Bronchial epithelial cell (primary cell): ENCODE results near the gene HSPA4. TPM values are rescaled to one million over a fixed set of nuclear protein-coding genes. Genes with fewer than 3 reads are reported as not detected.
"Not testable (repeated sequence)": the region's sequence is repeated elsewhere in the genome, so short reads cannot be mapped to it uniquely, and the experiment has no call there.

Experiments used
- DNase-seq: peaks from one replicate; pipeline ENCODE4 v3.0.0-alpha.2; 2010; ENCODE audit warnings: low read depth
- FAIRE-seq: peaks from 2 replicates; lab custom pipeline; 2011; peaks lifted over from hg19 to GRCh38; lab: Jason Lieb, UNC
- H3K27me3 ChIP-seq: 2 replicates; pipeline ENCODE4 v1.5.1; 2011; ENCODE audit warnings: low read length; ENCODE audit not compliant: control insufficient read depth, insufficient read depth
- H3K36me3 ChIP-seq: 2 replicates; pipeline ENCODE4 v1.5.1; 2011; ENCODE audit warnings: low read length; ENCODE audit not compliant: control insufficient read depth, insufficient read depth
- H3K4me3 ChIP-seq: 2 replicates; pipeline ENCODE4 v1.5.1; 2011; ENCODE audit warnings: mild to moderate bottlenecking, low read depth, low read length, control low read depth
- CTCF ChIP-seq: IDR thresholded peaks from 2 replicates; pipeline ENCODE4 v1.5.1; 2011; ENCODE audit warnings: mild to moderate bottlenecking, moderate library complexity, low read length, control low read depth, inconsistent platforms; ENCODE audit not compliant: insufficient read depth, severe bottlenecking
- total RNA-seq: library from RNA; depleted of rRNA; stranded (reverse); fragments of >200 nt; gene quantifications from 2 replicates; pipeline ENCODE4 v1.2.1, GENCODE V29; 2014

The HSPA4 gene
- total RNA-seq, 1 donor from 2014 or later: 142 TPM

- H3K4me3 ChIP-seq: no peak overlapping the region
- FAIRE-seq: no peak
Observed at GRCh38 chr5:133034064-133034463, 17.7 kb upstream of the HSPA4 start.

GRCh38 chr5:133035224-133035623 is 16.6 kb upstream of the HSPA4 start:
- TF ChIP-seq CTCF: no peak
- Histone ChIP-seq H3K27me3 (no peaks in the 10 kb centered on the region), H3K36me3 (no peaks in the 10 kb centered on the region), H3K4me3 (no peak overlapping the region)
- DNase-seq: no peak
- FAIRE-seq: no peak

More at GRCh38 chr5:133034064-133034463, 17.7 kb upstream of the HSPA4 start:
- TF ChIP-seq CTCF: no peak
- no peaks in the 10 kb centered on the region for H3K27me3 ChIP-seq
- H3K36me3 ChIP-seq: no peaks in the 10 kb centered on the region
- no peak for DNase-seq

GRCh38 chr5:133036677-133037076 is 15.1 kb upstream of the HSPA4 start:
- not testable (repeated sequence) for H3K27me3 ChIP-seq, H3K36me3 ChIP-seq, H3K4me3 ChIP-seq, FAIRE-seq
- DNase-seq: peak; percentile 41

- H3K36me3 ChIP-seq: no peaks in the 10 kb centered on the region
- DNase-seq (peak; percentile 91), FAIRE-seq (no peak)
- H3K4me3 ChIP-seq: no peak overlapping the region
- TF ChIP-seq CTCF: no peak
- no peaks in the 10 kb centered on the region for H3K27me3 ChIP-seq
Observed at GRCh38 chr5:133041157-133041784, 10.5 kb upstream of the HSPA4 start.

GRCh38 chr5:133041910-133042309 is 9.9 kb upstream of the HSPA4 start:
- no peak overlapping the region for H3K4me3 ChIP-seq
- DNase-seq (peak; percentile 75), FAIRE-seq (no peak)
- H3K36me3 ChIP-seq: no peaks in the 10 kb centered on the region
- TF ChIP-seq CTCF: no peak
- H3K27me3 ChIP-seq: no peaks in the 10 kb centered on the region

- H3K36me3 ChIP-seq, H3K27me3 ChIP-seq, DNase-seq, FAIRE-seq, H3K4me3 ChIP-seq: not testable (repeated sequence)
Observed at GRCh38 chr5:133046560-133046959, 5.3 kb upstream of the HSPA4 start.

GRCh38 chr5:133047404-133047803 is 4.4 kb upstream of the HSPA4 start:
- TF ChIP-seq CTCF: no peak
- Histone ChIP-seq H3K4me3 (no peak overlapping the region), H3K36me3 (no peaks in the 10 kb centered on the region), H3K27me3 (no peaks in the 10 kb centered on the region)
- DNase-seq (no peak), FAIRE-seq (no peak)
